ENCODE data around the gene DISC1.

Gene DISC1

GRCh38 chr1:231594749-231595148, 31.8 kb upstream of the DISC1 start:
- H3K9me3 Mint-ChIP-seq, result peaks cover 4% of the 10 kb centered on the region
- no peak overlapping the region for H3K4me3 Mint-ChIP-seq
- no peak overlapping the region for H3K27ac Mint-ChIP-seq
- peaks cover 4% of the 10 kb centered on the region for H3K27me3 Mint-ChIP-seq (ENCODE audit: low read depth, poor library complexity)
- no peak for TF ChIP-seq CTCF (IDR thresholded peaks at IDR 0.05)
- peaks cover 14% of the 10 kb centered on the region for H3K4me1 Mint-ChIP-seq
- no peaks in the 10 kb centered on the region for H3K36me3 Mint-ChIP-seq (ENCODE audit: low read depth)
- no peak for DNase-seq

- Mint-ChIP-seq H3K4me1 (peaks cover 14% of the 10 kb centered on the region), H3K4me3 (no peak overlapping the region), H3K27me3 (ENCODE audit: low read depth, poor library complexity) (peaks cover 4% of the 10 kb centered on the region), H3K9me3 (peaks cover 4% of the 10 kb centered on the region), H3K27ac (no peak overlapping the region), H3K36me3 (ENCODE audit: low read depth) (no peaks in the 10 kb centered on the region)
- TF ChIP-seq CTCF (IDR thresholded peaks at IDR 0.05), result no peak
- no peak for DNase-seq
Observed at GRCh38 chr1:231596337-231596791, 30.2 kb upstream of the DISC1 start.

GRCh38 chr1:231597971-231598370, 28.6 kb upstream of the DISC1 start:
- Mint-ChIP-seq H3K9me3 (peaks cover 3% of the 10 kb centered on the region), H3K27ac (no peak overlapping the region), H3K36me3 (ENCODE audit: low read depth) (no peaks in the 10 kb centered on the region), H3K27me3 (ENCODE audit: low read depth, poor library complexity) (peaks cover 4% of the 10 kb centered on the region), H3K4me3 (no peak overlapping the region), H3K4me1 (peaks cover 14% of the 10 kb centered on the region)
- DNase-seq, result no peak
- no peak for TF ChIP-seq CTCF (IDR thresholded peaks at IDR 0.05)

- H3K27ac Mint-ChIP-seq, result no peak overlapping the region
- DNase-seq, result no peak
Observed at GRCh38 chr1:231600458-231600976, 26.1 kb upstream of the DISC1 start.

GRCh38 chr1:231601824-231602672, 24.5 kb upstream of the DISC1 start:
- no peak overlapping the region for H3K27ac Mint-ChIP-seq
- H3K27me3 Mint-ChIP-seq (ENCODE audit: low read depth, poor library complexity), result peaks cover 20% of the 10 kb centered on the region
- DNase-seq, result no peak
- peaks cover 7% of the 10 kb centered on the region for H3K4me1 Mint-ChIP-seq
- no peak for TF ChIP-seq CTCF (IDR thresholded peaks at IDR 0.05)
- H3K36me3 Mint-ChIP-seq (ENCODE audit: low read depth), result no peaks in the 10 kb centered on the region
- no peak overlapping the region for H3K4me3 Mint-ChIP-seq
- no peaks in the 10 kb centered on the region for H3K9me3 Mint-ChIP-seq

More at GRCh38 chr1:231600458-231600976, 26.1 kb upstream of the DISC1 start:
- no peak for TF ChIP-seq CTCF (IDR thresholded peaks at IDR 0.05)
- Mint-ChIP-seq H3K27me3 (ENCODE audit: low read depth, poor library complexity) (peaks cover 8% of the 10 kb centered on the region), H3K36me3 (ENCODE audit: low read depth) (no peaks in the 10 kb centered on the region), H3K4me1 (peaks cover 20% of the 10 kb centered on the region), H3K4me3 (no peak overlapping the region), H3K9me3 (no peaks in the 10 kb centered on the region)

GRCh38 chr1:231602673-231602984, 24.0 kb upstream of the DISC1 start:
- no peak for TF ChIP-seq CTCF (IDR thresholded peaks at IDR 0.05)
- no peak for DNase-seq
- H3K4me3 Mint-ChIP-seq, result no peak overlapping the region
- no peaks in the 10 kb centered on the region for H3K36me3 Mint-ChIP-seq (ENCODE audit: low read depth)
- H3K27ac Mint-ChIP-seq, result no peak overlapping the region
- H3K4me1 Mint-ChIP-seq, result peaks cover 7% of the 10 kb centered on the region
- H3K9me3 Mint-ChIP-seq, result peaks cover under 1% of the 10 kb centered on the region
- peaks cover 24% of the 10 kb centered on the region for H3K27me3 Mint-ChIP-seq (ENCODE audit: low read depth, poor library complexity)
